HepG2 (cell line): Measurements from ENCODE around the gene CPXM2. TPM values are rescaled to one million over a fixed set of nuclear protein-coding genes. Genes with fewer than 3 reads are reported as not detected.

ENCODE experiments used
- ATAC-seq: fragments of 200-7000 bp; cut with Tn5 transposase; 3 replicates; pipeline ENCODE4 v1.9.1; 2020; ENCODE audit warnings: mild to moderate bottlenecking, moderate library complexity
- BruUV-seq: library from RNA; stranded (reverse); fragments of 400-500 nt; replicated peaks from 2 replicates; lab custom pipeline; 2021; lab: Mats Ljungman, UMichigan
- CTCF ChIA-PET: fragments of 300-600 bp; formaldehyde crosslinking; extraction: SDS; loops from one replicate; lab custom pipeline; 2021; ENCODE audit warnings: low total read pairs, inconsistent platforms, low intra/inter-chr PET ratio; lab: Yijun Ruan, JAX
- POLR2A ChIA-PET: fragments of 350-600 bp; sonication (Branson Sonifier 250); formaldehyde crosslinking; loops from one replicate; lab custom pipeline; 2020; ENCODE audit warnings: antibody characterized with exemption, inconsistent platforms; lab: Yijun Ruan, JAX
- DNase-seq: peaks from one replicate; pipeline ENCODE4 v3.0.0-alpha.2; 2015; ENCODE audit warnings: low spot score
- FAIRE-seq: peaks from 3 replicates; lab custom pipeline; 2011; peaks lifted over from hg19 to GRCh38; lab: Jason Lieb, UNC
- H2AFZ ChIP-seq: one replicate; pipeline ENCODE4 v1.6.1; 2011; ENCODE audit warnings: low read length, inconsistent platforms
- H3K27ac ChIP-seq: fragments of 300-600 bp; 3 replicates; pipeline ENCODE4 v1.8.0; 2011; ENCODE audit warnings: mixed run types, mild to moderate bottlenecking, mixed read lengths, low read length, inconsistent platforms; ENCODE audit not compliant: insufficient read depth; ENCODE audit errors: extremely low read length
- H3K27me3 ChIP-seq, 2 experiments: fragments of 200-600 bp in 1 of 2; 2 replicates in 1 of 2; 3 replicates in 1 of 2; pipeline versions ENCODE4 v1.6.0 to v1.8.0; 2011; ENCODE audit warnings: low read length in 2 of 2, mild to moderate bottlenecking in 2 of 2, moderate library complexity in 2 of 2, inconsistent platforms in 1 of 2; ENCODE audit not compliant: insufficient read depth in 2 of 2, control insufficient read depth in 1 of 2
- H3K36me3 ChIP-seq, 2 experiments: fragments of 200-600 bp in 1 of 2; replicated peaks in 1 of 2; 2 replicates in 1 of 2; 3 replicates in 1 of 2; pipeline versions ENCODE4 v1.5.1 to v1.8.0; 2011; ENCODE audit warnings: low read length in 2 of 2, inconsistent platforms in 1 of 2; ENCODE audit not compliant: insufficient read depth in 2 of 2, control insufficient read depth in 1 of 2
- H3K4me1 ChIP-seq: 2 replicates; pipeline ENCODE4 v1.5.1; 2012; ENCODE audit warnings: low read length, inconsistent platforms; ENCODE audit not compliant: insufficient read depth
- H3K4me2 ChIP-seq: 2 replicates; pipeline ENCODE4 v1.6.0; 2011; ENCODE audit warnings: low read depth, low read length, inconsistent platforms
- H3K4me3 ChIP-seq, 3 experiments: fragments of 200-600 bp in 1 of 3; sonication (generic), shearing (Covaris generic) in 1 of 3; replicated peaks in 1 of 3; 2 replicates each; pipeline ENCODE4 v1.5.1; 2011 to 2016; ENCODE audit warnings: low read length in 3 of 3, inconsistent platforms in 2 of 3, low read depth in 2 of 3, mild to moderate bottlenecking in 2 of 3, control low read depth in 1 of 3, mixed read lengths in 1 of 3; ENCODE audit not compliant: insufficient read depth in 1 of 3
- H3K79me2 ChIP-seq: one replicate; pipeline ENCODE4 v1.6.1; 2011; ENCODE audit warnings: low read length, inconsistent platforms; ENCODE audit not compliant: insufficient read depth
- H3K9ac ChIP-seq: 2 replicates; pipeline ENCODE4 v1.6.0; 2011; ENCODE audit warnings: mild to moderate bottlenecking, low read depth, low read length, inconsistent platforms; ENCODE audit not compliant: insufficient read depth
- H3K9me3 ChIP-seq: 2 replicates; pipeline ENCODE4 v1.5.1; 2012; ENCODE audit warnings: mild to moderate bottlenecking, low read length
- H4K20me1 ChIP-seq: 2 replicates; pipeline ENCODE4 v1.6.0; 2011; ENCODE audit warnings: inconsistent platforms, mild to moderate bottlenecking, low read length, moderate library complexity; ENCODE audit not compliant: insufficient read depth
- ARHGAP35 ChIP-seq: sonication (generic); formaldehyde crosslinking; IDR thresholded peaks from 2 replicates; pipeline ENCODE4 v1.9.0; 2022; ENCODE audit warnings: mild to moderate bottlenecking, inconsistent platforms, moderate library complexity, missing genetic modification reagents, borderline replicate concordance
- CBX5 ChIP-seq: sonication (generic); formaldehyde crosslinking; IDR thresholded peaks from 2 replicates; pipeline ENCODE4 v1.4.0; 2020; ENCODE audit warnings: missing genetic modification reagents, borderline replicate concordance
- ELF4 ChIP-seq: sonication (generic); formaldehyde crosslinking; IDR thresholded peaks from 2 replicates; pipeline ENCODE4 v1.5.0; 2020; ENCODE audit warnings: missing genetic modification reagents, mild to moderate bottlenecking, moderate library complexity, borderline replicate concordance
- ZNF235 ChIP-seq: sonication (generic); formaldehyde crosslinking; IDR thresholded peaks from 2 replicates; pipeline ENCODE4 v1.8.1; 2023; ENCODE audit warnings: mild to moderate bottlenecking, missing genetic modification reagents, borderline replicate concordance
- ZNF724P ChIP-seq: sonication (generic); formaldehyde crosslinking; IDR thresholded peaks from 2 replicates; pipeline ENCODE4 v1.8.0; 2022; ENCODE audit warnings: missing genetic modification reagents, borderline replicate concordance
- WGBS: methylation state at CpG from one replicate; pipeline ENCODE4 v1.1.6; 2017; ENCODE audit warnings: low lambda C conversion rate; 5-methylcytosine and 5-hydroxymethylcytosine counted together
- in situ Hi-C: cut with HindIII; loops from 2 replicates; pipeline ENCODE4 v1.10.0; 2017; ENCODE audit warnings: low pct_unique_long_range_greater_than_20kb; ENCODE audit not compliant: extremely low pct_ligation_motif_present
- intact Hi-C: fragments of 100-400 bp; cut with micrococcal nuclease; formaldehyde crosslinking; loops from one replicate; pipeline ENCODE4 v1.10.0; 2022; ENCODE audit not compliant: unreplicated experiment
- polyA plus RNA-seq, 8 experiments: library from polyadenylated mRNA; depleted of rRNA in 3 of 8; stranded (reverse) in 7 of 8; unstranded in 1 of 8; fragments of >200 nt; fragmentation: Illumina TruSeq in 4 of 8; extraction: Trizol in 4 of 8; gene quantifications; 2 replicates each; pipeline versions ENCODE4 v1.2.1 to v1.2.3, GENCODE V29; 2011 to 2016; ENCODE audit warnings: low read depth in 4 of 8, missing spikeins in 1 of 8, mixed read lengths in 1 of 8; ENCODE audit not compliant: insufficient read depth in 1 of 8
- total RNA-seq, 5 experiments: library from RNA; depleted of rRNA; stranded (reverse); fragments of >200 nt; fragmentation: Illumina TruSeq; extraction: Trizol; gene quantifications; 2 replicates each; pipeline ENCODE4 v1.2.3, GENCODE V29; 2016; ENCODE audit warnings: low read depth in 1 of 5
- TF ChIP-seq, protein P1 (sequence below): sonication (generic); formaldehyde crosslinking; IDR thresholded peaks from 2 replicates; pipeline ENCODE4 v1.8.0; 2022; ENCODE audit warnings: mild to moderate bottlenecking, missing genetic modification reagents, borderline replicate concordance
- TF ChIP-seq, protein P2 (sequence below): IDR thresholded peaks from 2 replicates; pipeline ENCODE4 v1.6.1; 2016; ENCODE audit warnings: mild to moderate bottlenecking, missing biosample characterization, missing genetic modification reagents
- TF ChIP-seq, protein P3 (sequence below): IDR thresholded peaks from 2 replicates; pipeline ENCODE4 v1.6.1; 2018; ENCODE audit warnings: missing genetic modification reagents, mild to moderate bottlenecking, missing compliant biosample characterization
- TF ChIP-seq, protein P4 (sequence below): sonication (generic); formaldehyde crosslinking; IDR thresholded peaks from 2 replicates; pipeline ENCODE4 v1.5.0; 2020; ENCODE audit warnings: mild to moderate bottlenecking, missing genetic modification reagents, borderline replicate concordance
- TF ChIP-seq, protein P5 (sequence below): sonication (generic); formaldehyde crosslinking; IDR thresholded peaks from 2 replicates; pipeline ENCODE4 v1.4.0; 2020; ENCODE audit warnings: missing genetic modification reagents, borderline replicate concordance

CPXM2 gene
- total and polyA plus RNA-seq, 2 of the 13 experiments (the other 11 are each of a cell fraction or from before 2014, with no cell fraction given): 0.03 TPM; not detected in 1

DNA sequence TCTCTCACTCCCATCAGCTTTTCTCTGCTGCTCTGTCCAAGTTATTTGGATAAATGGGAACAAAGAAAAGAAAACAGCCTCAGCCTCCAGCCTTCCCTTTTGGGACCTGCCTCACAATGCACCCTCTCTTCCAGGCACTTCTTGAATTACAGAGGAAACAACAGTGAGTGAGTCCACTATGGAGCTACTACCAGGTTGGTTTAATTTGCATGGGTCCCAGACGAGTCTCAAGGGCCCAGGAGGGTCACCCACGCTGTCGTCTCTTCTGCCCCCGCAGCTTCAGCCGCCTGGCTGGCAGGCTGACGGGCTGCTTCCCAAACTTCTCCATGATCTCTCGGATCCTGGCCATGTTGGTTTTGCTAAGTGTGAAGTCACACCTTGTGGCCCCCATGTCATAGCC, 145.1 kb downstream of the CPXM2 start:
- H3K36me3 ChIP-seq: no peaks in the 10 kb centered on the region
- FAIRE-seq (no peak), ATAC-seq (no peak), DNase-seq (no peak)
- in situ Hi-C loops: no loop called here
- WGBS: 44% methylated on average over 5 of the region's 7 CpGs
- peaks cover 1 to 8% of the 10 kb centered on the region in 2 experiments; a peak in 2 of 5 replicates for H3K27me3 ChIP-seq
- H3K9me3 ChIP-seq: no peaks in the 10 kb centered on the region
- H3K79me2 ChIP-seq: no peaks in the 10 kb centered on the region
- H2AFZ ChIP-seq: no peak overlapping the region
- H3K4me3 ChIP-seq: no peak overlapping the region
- TF ChIP-seq ELF4 (CRISPR knock-in tag) (no peak), ZNF235 (CRISPR knock-in tag) (no peak)
- BruUV-seq: no TSS peak
- no peaks in the 10 kb centered on the region for H3K4me1 ChIP-seq
- intact Hi-C loops: no loop called here
- CTCF ChIA-PET: no interaction called here
- no peak overlapping the region for H3K9ac ChIP-seq
- H3K4me2 ChIP-seq: no peak overlapping the region
- no peaks in the 10 kb centered on the region for H4K20me1 ChIP-seq
- POLR2A ChIA-PET: no interaction called here
- no peak overlapping the region for H3K27ac ChIP-seq

DNA sequence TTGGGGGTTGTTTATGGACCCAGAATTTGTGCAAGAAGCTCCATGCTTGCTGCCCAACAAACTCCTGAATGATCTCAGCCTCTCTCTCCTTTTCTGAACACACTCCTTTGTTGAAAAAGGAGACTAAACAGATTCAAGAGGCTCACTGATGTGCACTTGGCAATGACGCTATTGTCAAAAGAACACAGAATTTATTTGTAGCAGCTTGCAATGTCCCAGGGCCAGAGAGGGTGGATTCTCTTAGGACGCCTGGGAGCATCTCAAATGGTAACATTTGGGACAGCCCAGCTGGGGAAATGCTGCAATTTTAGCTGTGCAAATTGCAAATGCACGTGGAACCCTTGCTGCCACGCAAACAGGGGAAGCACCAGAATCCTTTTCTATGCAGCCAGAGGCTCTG, 145.5 kb downstream of the CPXM2 start:
- DNase-seq (no peak), ATAC-seq (no peak), FAIRE-seq (no peak)
- H3K9me3 ChIP-seq: no peaks in the 10 kb centered on the region
- H3K79me2 ChIP-seq: no peaks in the 10 kb centered on the region
- H2AFZ ChIP-seq: no peak overlapping the region
- in situ Hi-C loops (no loop called here), intact Hi-C loops (no loop called here)
- no peak overlapping the region for H3K4me2 ChIP-seq
- BruUV-seq: no TSS peak
- ChIA-PET CTCF (no interaction called here), POLR2A (no interaction called here)
- no peak overlapping the region for H3K9ac ChIP-seq
- peaks cover 1 to 8% of the 10 kb centered on the region in 2 experiments; a peak in 3 of 5 replicates for H3K27me3 ChIP-seq
- H3K4me1 ChIP-seq: no peaks in the 10 kb centered on the region
- no peaks in the 10 kb centered on the region for H4K20me1 ChIP-seq
- H3K36me3 ChIP-seq: no peaks in the 10 kb centered on the region
- whole genome bisulfite sequencing: 14% methylated on average over 2 of the region's 4 CpGs
- no peak overlapping the region for H3K4me3 ChIP-seq
- no peak overlapping the region for H3K27ac ChIP-seq
- TF ChIP-seq, protein P1, sequence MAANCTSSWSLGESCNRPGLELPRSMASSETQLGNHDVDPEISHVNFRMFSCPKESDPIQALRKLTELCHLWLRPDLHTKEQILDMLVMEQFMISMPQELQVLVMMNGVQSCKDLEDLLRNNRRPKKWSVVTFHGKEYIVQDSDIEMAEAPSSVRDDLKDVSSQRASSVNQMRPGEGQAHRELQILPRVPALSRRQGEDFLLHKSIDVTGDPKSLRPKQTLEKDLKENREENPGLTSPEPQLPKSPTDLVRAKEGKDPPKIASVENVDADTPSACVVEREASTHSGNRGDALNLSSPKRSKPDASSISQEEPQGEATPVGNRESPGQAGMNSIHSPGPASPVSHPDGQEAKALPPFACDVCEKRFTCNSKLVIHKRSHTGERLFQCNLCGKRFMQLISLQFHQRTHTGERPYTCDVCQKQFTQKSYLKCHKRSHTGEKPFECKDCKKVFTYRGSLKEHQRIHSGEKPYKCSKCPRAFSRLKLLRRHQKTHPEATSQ (CRISPR knock-in tag): no peak
- TF ChIP-seq, protein P2, sequence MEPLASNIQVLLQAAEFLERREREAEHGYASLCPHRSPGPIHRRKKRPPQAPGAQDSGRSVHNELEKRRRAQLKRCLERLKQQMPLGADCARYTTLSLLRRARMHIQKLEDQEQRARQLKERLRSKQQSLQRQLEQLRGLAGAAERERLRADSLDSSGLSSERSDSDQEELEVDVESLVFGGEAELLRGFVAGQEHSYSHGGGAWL (CRISPR knock-in tag): no peak
- TF ChIP-seq, protein P3, sequence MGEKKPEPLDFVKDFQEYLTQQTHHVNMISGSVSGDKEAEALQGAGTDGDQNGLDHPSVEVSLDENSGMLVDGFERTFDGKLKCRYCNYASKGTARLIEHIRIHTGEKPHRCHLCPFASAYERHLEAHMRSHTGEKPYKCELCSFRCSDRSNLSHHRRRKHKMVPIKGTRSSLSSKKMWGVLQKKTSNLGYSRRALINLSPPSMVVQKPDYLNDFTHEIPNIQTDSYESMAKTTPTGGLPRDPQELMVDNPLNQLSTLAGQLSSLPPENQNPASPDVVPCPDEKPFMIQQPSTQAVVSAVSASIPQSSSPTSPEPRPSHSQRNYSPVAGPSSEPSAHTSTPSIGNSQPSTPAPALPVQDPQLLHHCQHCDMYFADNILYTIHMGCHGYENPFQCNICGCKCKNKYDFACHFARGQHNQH (CRISPR knock-in tag): no peak
- TF ChIP-seq CBX5 (no peak), ZNF724P (CRISPR knock-in tag) (no peak), ARHGAP35 (no peak)
- TF ChIP-seq, protein P4, sequence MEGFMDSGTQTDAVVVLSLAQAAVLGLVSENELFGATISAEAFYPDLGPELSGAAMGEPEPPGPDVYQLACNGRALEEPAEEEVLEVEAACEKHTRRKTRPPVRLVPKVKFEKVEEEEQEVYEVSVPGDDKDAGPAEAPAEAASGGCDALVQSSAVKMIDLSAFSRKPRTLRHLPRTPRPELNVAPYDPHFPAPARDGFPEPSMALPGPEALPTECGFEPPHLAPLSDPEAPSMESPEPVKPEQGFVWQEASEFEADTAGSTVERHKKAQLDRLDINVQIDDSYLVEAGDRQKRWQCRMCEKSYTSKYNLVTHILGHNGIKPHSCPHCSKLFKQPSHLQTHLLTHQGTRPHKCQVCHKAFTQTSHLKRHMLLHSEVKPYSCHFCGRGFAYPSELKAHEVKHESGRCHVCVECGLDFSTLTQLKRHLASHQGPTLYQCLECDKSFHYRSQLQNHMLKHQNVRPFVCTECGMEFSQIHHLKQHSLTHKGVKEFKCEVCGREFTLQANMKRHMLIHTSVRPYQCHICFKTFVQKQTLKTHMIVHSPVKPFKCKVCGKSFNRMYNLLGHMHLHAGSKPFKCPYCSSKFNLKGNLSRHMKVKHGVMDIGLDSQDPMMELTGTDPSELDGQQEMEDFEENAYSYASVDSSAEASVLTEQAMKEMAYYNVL: no peak
- TF ChIP-seq, protein P5, sequence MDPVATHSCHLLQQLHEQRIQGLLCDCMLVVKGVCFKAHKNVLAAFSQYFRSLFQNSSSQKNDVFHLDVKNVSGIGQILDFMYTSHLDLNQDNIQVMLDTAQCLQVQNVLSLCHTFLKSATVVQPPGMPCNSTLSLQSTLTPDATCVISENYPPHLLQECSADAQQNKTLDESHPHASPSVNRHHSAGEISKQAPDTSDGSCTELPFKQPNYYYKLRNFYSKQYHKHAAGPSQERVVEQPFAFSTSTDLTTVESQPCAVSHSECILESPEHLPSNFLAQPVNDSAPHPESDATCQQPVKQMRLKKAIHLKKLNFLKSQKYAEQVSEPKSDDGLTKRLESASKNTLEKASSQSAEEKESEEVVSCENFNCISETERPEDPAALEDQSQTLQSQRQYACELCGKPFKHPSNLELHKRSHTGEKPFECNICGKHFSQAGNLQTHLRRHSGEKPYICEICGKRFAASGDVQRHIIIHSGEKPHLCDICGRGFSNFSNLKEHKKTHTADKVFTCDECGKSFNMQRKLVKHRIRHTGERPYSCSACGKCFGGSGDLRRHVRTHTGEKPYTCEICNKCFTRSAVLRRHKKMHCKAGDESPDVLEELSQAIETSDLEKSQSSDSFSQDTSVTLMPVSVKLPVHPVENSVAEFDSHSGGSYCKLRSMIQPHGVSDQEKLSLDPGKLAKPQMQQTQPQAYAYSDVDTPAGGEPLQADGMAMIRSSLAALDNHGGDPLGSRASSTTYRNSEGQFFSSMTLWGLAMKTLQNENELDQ: no peak
